HG02571 (cell line): Measurements from ENCODE around the gene FLNA.
"Not testable (repeated sequence)": the region's sequence is repeated elsewhere in the genome, so short reads cannot be mapped to it uniquely, and the experiment has no call there.

Source experiments
- ATAC-seq: cut with Tn5 transposase; IDR thresholded peaks from one replicate; pipeline ENCODE4 v1.9.1; 2021; ENCODE audit warnings: mild to moderate bottlenecking, moderate library complexity; ENCODE audit not compliant: unreplicated experiment

The FLNA gene

DNA sequence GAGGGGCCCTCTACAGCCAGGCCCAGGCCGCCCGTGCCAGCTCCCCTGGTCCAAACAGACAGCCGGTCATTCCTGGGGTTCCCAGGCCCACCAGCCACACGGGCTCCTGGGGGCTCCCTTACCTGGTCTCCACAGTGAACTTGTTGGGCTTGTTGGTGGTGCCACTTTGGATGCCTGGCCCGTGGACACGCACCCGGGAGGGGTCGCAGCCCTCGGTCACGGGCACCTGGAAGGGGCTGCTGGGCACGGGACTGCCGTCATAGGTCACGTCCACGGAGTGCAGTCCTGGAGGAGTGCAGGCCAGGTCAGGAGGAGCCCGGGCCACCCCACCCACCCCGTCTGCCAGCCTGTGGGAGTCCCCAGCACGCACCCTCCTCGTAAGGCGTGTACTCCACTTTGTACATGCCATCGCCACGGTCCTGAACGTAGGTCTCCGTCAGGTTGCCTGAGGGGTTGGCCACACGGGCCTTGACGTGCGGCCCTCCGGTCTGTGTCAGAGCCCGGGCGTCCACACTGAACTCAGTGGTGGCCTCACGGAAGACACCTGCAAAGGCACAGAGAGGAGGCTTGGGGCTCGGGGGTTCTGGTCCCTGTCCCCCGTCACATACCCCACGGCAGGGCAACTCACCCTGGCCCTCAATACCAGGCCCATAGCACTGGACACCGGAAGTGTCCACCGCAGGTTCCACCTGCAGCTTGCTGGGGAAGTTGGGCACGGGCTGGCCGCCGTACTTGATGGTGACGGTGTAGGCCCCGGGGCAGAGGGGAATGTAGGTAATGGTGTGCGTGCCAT, 14.9 kb downstream of the FLNA start:
- ATAC-seq: no peak

- ATAC-seq: no peak
Observed at GRCh38 chrX:154358829-154359228, 15.6 kb downstream of the FLNA start.

- no peak for ATAC-seq
Observed at GRCh38 chrX:154358011-154358410, 16.4 kb downstream of the FLNA start.

DNA sequence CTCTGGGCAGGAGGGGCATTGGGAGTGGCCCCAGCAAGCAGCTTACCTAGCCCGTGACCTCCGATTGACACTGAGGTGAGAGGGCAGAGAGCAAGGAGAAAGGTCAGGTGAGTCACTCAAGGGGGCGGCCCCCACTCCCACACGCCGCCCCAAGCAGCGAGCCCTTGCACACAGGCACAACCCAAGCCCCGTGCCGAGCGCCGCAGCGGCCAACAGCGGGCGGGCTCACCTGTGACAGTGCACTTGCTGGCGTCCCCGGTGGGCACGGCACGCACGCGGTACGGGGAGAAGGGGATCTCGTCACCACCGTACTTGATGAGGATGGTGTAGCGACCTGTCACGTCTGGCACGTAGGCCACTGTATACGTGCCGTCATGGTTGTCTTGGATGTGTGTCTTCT, 17.2 kb downstream of the FLNA start:
- ATAC-seq: no peak

GRCh38 chrX:154356596-154356995, 17.8 kb downstream of the FLNA start:
- no peak for ATAC-seq

GRCh38 chrX:154355776-154356140, 18.7 kb downstream of the FLNA start:
- no peak for ATAC-seq

DNA sequence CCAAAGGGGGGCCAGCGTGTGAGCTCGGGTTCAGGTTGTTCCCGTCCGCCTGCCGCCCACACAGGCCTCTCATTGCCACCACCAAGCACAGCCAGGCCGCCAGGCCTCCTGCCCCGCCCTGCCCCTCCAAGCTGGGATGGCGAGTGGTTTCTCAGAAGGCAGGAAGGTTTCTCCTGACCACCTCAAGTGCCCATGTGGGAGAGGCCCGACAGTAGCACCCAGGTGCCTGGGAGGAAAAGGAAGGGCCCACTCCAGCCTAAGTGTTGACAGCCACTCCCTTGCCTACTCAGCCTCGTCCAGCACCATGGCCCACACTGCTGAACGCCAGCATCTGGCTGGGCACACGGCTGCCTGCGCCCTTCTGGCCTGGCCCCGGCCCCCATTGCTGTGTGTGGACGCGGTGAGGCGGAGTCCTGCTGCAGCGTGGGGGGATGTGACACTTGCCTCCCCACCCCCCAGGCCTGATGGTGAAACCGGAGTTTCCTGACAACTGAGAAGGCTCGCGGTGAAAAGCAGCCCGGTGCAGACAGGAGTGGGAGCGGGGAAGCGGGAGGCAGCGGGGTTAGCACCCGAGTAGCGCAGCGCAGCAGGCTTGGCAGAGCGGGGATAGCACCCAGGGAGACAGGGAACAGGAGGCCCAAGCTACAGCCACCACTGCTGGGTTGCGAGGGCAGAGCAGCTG, 19.2 kb downstream of the FLNA start:
- no peak for ATAC-seq

DNA sequence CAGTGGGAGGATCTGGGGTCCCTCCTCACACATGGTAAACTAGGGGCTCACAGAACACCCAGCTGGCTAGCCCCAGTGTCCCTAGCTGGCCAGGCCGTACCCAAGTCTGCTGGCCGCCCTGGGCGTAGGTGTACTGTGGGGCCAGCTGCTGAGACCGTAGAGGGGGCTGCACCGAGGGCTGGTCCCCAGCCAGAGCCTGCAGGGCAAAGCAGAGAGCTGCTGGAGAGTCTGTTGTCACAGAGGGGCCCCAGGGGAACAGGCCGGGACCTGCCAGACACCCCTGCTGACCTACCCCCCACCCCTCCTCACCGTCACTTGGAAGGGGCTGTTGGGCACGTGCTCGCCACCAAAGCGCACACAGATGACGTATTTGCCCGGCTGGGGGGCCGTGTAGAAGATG, 19.9 kb downstream of the FLNA start:
- no peak for ATAC-seq

DNA sequence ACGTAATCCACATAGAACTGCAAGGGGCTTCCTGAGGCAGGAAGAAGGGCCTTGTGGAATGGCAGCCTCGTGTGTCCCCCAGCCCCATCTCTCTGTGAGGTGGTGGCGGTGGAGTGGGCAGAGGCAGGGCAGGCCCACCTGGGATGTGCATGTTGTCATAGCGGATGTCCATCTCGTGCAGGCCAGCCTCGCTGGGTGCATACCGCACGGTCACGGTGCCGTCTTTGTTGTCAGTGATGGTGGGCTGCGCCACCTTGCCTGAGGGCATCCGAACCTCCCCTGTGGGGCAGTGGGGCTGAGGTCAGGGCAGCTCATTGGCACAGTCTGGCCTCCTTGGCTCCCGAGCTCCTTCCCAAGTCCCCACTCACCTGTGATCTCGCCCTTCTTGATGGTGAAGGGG, 20.4 kb downstream of the FLNA start:
- ATAC-seq: no peak

DNA sequence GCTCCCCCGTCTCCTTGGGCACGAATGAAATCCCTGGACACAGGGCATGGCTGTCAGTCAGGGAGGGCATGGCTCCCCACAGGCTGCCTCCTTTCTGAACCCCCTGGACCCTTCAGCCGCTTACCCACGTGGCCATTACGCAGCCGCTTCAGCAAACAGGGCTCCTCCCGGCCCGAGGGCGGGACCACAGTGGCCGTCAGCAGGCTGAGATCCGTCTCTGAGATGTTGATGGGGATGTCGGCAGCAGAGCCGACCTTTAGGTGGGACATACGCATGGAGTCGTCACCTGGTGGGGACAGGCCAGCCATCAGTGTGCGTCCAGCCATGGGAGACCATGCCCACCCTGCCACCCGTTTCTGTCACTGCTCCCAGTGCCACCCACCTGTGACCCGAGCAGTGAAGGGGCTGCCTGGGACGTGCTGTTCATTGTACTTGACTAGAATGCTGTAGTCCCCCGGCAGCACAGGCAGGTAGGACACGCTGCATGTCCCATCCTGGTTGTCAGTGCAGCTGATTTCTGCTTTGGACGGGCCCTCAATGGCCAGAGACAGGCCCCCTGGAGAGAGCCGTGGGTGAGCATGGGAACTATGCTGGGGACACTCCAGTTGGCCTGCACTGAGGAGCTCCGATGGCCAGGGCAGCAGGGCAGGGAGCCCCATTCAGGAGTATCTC, 21.1 kb downstream of the FLNA start:
- ATAC-seq: no peak

DNA sequence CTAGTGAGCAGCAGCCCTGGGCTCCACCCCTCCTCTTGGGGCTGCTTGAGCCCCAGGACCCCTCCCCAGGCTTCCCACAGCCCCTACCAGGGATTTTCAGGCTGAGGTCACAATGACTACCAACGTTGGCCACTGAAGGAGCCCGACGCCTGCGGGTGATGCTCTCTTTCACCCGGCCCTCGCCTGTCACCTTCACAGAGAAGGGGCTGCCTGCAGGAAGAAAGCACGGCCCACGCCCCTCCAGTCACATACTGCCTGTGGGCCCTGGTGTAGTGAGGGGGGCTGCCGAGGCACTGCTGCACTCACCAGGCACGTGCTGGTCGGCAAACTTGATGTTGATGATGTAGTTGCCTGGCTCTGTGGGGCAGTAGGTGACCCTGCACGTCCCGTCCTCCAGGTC, 22.0 kb downstream of the FLNA start:
- ATAC-seq: no peak

GRCh38 chrX:154352012-154352401, 22.4 kb downstream of the FLNA start:
- ATAC-seq: no peak

DNA sequence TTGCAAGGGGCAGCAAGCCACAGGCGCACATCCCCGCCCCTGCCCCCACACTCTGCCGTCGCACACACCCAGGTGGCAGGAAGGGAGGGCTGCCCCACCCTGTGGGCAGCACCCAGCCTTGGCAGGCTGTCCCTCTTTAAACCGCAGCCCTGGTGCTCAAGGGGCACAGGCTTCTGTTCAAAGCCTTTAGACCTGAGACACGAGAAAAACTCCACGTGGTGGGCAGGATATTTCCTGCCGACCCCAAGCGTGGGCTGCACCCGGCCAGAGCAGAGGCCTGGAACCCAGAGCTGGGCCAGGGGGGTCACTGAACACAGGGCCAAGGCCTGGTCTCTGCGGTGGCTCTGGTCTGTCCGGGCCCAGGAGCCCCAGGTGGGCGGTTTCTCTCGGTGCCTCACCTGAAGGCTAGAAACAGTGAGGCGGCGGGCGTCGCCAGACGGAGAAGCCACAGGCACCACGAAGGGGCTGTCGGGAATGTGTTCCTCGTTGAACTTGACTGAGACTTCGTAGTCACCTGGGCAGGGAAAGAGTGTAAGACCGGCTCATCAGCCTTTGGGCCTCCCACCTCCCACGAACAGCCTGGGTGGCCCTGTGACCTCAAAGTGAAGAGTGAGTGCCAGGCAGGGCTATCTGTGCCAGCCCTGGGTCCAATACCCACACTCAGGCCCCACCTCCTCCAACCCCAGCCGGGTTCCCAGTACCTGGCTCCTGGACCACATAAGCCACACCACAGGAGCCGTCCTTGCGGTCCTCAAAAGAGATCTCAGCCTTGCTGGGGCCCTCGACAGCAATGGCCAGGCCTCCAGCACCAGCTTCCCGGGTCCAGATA, 23.0 kb downstream of the FLNA start:
- no peak for ATAC-seq

GRCh38 chrX:154350429-154351182, 23.8 kb downstream of the FLNA start:
- ATAC-seq: no peak

GRCh38 chrX:154349979-154350378, 24.5 kb downstream of the FLNA start:
- ATAC-seq: no peak

DNA sequence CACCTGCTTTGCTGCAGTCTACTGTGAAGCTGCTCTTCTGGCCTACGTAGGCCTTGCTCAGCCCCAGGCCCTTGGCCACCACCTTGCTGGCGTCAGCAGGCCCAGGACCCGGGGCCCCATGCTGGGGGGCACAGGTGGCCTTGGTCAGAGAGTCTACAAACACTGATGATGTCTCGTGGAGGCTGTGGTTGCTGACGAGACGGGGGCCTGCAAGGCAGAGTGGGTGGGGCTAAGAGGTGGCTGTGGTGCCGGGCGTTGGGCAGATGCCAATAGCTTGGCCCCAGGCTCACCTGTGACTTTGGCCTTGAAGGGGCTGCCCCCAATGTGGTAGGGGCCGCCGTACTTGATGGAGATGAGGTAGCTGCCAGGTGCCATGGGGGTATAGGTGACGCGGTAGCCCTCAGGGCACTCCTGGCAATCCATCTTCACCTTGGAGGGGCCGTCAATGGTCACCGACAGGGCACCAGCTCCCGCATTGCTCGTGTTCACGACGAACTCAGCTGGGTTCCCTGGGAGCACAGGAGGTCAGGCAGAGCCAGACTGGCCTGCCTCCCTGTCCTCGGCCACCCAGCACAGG, 25.0 kb downstream of the FLNA start:
- no peak for ATAC-seq

- no peak for ATAC-seq
Observed at GRCh38 chrX:154348646-154349358, 25.6 kb downstream of the FLNA start.

- ATAC-seq: no peak
Observed at GRCh38 chrX:154348114-154348531, 26.3 kb downstream of the FLNA start.

DNA sequence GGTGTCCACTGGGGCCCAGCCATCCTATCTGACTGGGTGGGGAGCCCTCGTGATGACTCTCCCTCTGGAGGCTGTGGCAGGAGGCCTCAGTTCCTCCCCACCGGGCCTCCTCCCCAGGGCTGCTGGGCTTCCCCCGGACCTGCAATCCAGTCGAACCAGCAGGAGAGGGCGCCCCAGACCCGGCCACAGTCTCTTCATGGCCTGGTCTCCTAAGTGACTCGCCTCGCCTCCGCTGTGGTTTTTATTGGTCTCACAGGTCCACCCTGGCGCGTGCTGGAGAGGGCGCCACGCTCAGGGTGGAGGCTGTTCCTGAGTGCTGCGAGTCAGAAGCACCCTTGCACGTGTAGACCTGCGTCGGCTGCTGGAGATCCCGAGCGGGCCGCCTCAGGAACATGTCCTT, 30.8 kb downstream of the FLNA start:
- ATAC-seq: not testable (repeated sequence)
